Endothelial cell of umbilical vein (primary cell): Measurements from ENCODE around the gene CCDC136. TPM values are rescaled to one million over a fixed set of nuclear protein-coding genes. Genes with fewer than 3 reads are reported as not detected.

Experiments used
- BruUV-seq: library from RNA; stranded (reverse); fragments of 400-500 nt; replicated peaks from 2 replicates; lab custom pipeline; 2021; lab: Mats Ljungman, UMichigan
- CTCF ChIA-PET: fragments of 300-600, 350-600 bp; sonication (Branson Sonifier 250); formaldehyde crosslinking; loops from one replicate; lab custom pipeline; 2021; ENCODE audit warnings: antibody characterized with exemption, inconsistent platforms; lab: Charles Lee
- POLR2A ChIA-PET: fragments of 300-600, 350-600 bp; sonication (Branson Sonifier 250); formaldehyde crosslinking; loops from one replicate; lab custom pipeline; 2021; ENCODE audit warnings: antibody characterized with exemption, inconsistent platforms; lab: Charles Lee
- DNase-seq: peaks from one replicate; pipeline ENCODE4 v3.0.0-alpha.2; 2011; ENCODE audit warnings: low read depth, low spot score
- FAIRE-seq: peaks from 2 replicates; lab custom pipeline; 2011; peaks lifted over from hg19 to GRCh38; lab: Jason Lieb, UNC
- H2AFZ ChIP-seq: 2 replicates; pipeline ENCODE4 v1.6.0; 2012; ENCODE audit warnings: low read depth, low read length, control low read depth, inconsistent platforms
- H3K27ac ChIP-seq: 2 replicates; pipeline ENCODE4 v1.5.1; 2011; ENCODE audit warnings: low read depth, mild to moderate bottlenecking, control low read depth, low read length, moderate library complexity; ENCODE audit not compliant: insufficient read depth
- H3K27me3 ChIP-seq, 2 experiments: 2 replicates each; pipeline versions ENCODE4 v1.6.0 to v1.6.1; 2011; ENCODE audit warnings: low read length in 2 of 2, mixed read lengths in 1 of 2; ENCODE audit not compliant: control insufficient read depth in 2 of 2, insufficient read depth in 2 of 2
- H3K36me3 ChIP-seq, 2 experiments: 2 replicates in 1 of 2; 3 replicates in 1 of 2; pipeline ENCODE4 v1.5.1; 2011; ENCODE audit warnings: low read length in 2 of 2, mild to moderate bottlenecking in 1 of 2, moderate library complexity in 1 of 2; ENCODE audit not compliant: control insufficient read depth in 2 of 2, insufficient read depth in 2 of 2; ENCODE audit errors: extremely low read depth in 1 of 2
- H3K4me1 ChIP-seq: 3 replicates; pipeline ENCODE4 v1.5.1; 2011; ENCODE audit warnings: mild to moderate bottlenecking, low read length; ENCODE audit not compliant: control insufficient read depth, insufficient read depth; ENCODE audit errors: extremely low read depth
- H3K4me2 ChIP-seq: 2 replicates; pipeline ENCODE4 v1.6.1; 2011; ENCODE audit warnings: low read length, control low read depth, mixed read lengths; ENCODE audit not compliant: insufficient read depth
- H3K4me3 ChIP-seq, 3 experiments: fragments of 200-600 bp in 1 of 3; sonication (generic), shearing (Covaris generic) in 1 of 3; replicated peaks in 1 of 3; 2 replicates each; pipeline ENCODE4 v1.5.1; 2011 to 2016; ENCODE audit warnings: control low read depth in 3 of 3, low read length in 3 of 3, mild to moderate bottlenecking in 2 of 3, inconsistent platforms in 1 of 3, low read depth in 1 of 3, moderate library complexity in 1 of 3; ENCODE audit not compliant: insufficient read depth in 1 of 3
- H3K79me2 ChIP-seq: 2 replicates; pipeline ENCODE4 v1.6.0; 2012; ENCODE audit warnings: low read length, inconsistent platforms; ENCODE audit not compliant: control insufficient read depth, insufficient read depth
- H3K9ac ChIP-seq: replicated peaks from 2 replicates; pipeline ENCODE3; 2011; ENCODE audit warnings: low read length, control low read depth; ENCODE audit not compliant: insufficient read depth; ENCODE audit errors: extremely low read depth
- H3K9me1 ChIP-seq: replicated peaks from 3 replicates; pipeline ENCODE4 v1.6.0; 2011; ENCODE audit warnings: mild to moderate bottlenecking, low read length; ENCODE audit not compliant: control insufficient read depth, insufficient read depth; ENCODE audit errors: extremely low read depth
- H3K9me3 ChIP-seq: replicated peaks from 2 replicates; pipeline ENCODE4 v1.5.1; 2012; ENCODE audit warnings: low read length, inconsistent platforms; ENCODE audit not compliant: control insufficient read depth, insufficient read depth
- H4K20me1 ChIP-seq: replicated peaks from 2 replicates; pipeline ENCODE3; 2011; ENCODE audit warnings: mild to moderate bottlenecking, low read length; ENCODE audit not compliant: control insufficient read depth, insufficient read depth; ENCODE audit errors: extremely low read depth
- CTCF ChIP-seq, 2 donors: IDR thresholded peaks; 1 replicate in 1 of 2; 2 replicates in 1 of 2; pipeline ENCODE4 v1.5.1; 2011; ENCODE audit warnings: low read length in 2 of 2, mild to moderate bottlenecking in 2 of 2, moderate library complexity in 2 of 2, control low read depth in 1 of 2, inconsistent platforms in 1 of 2, low read depth in 1 of 2; ENCODE audit not compliant: insufficient read depth in 1 of 2; ENCODE audit errors: extremely low read depth in 1 of 2
- EZH2 ChIP-seq: IDR thresholded peaks from 2 replicates; pipeline ENCODE4 v1.6.1; 2012; ENCODE audit warnings: borderline replicate concordance, low read depth, mild to moderate bottlenecking, moderate library complexity, low read length, inconsistent platforms; ENCODE audit not compliant: severe bottlenecking
- FOS ChIP-seq: IDR thresholded peaks from 2 replicates; pipeline ENCODE4 v1.6.1; 2011; ENCODE audit warnings: mild to moderate bottlenecking, low read length, moderate library complexity, borderline replicate concordance; ENCODE audit not compliant: insufficient read depth
- GATA2 ChIP-seq: IDR thresholded peaks from 2 replicates; pipeline ENCODE4 v1.7.0; 2011; ENCODE audit warnings: low read depth, mild to moderate bottlenecking, moderate library complexity, mixed read lengths, low read length; ENCODE audit not compliant: insufficient read length, insufficient read depth
- JUN ChIP-seq: IDR thresholded peaks from 2 replicates; pipeline ENCODE4 v1.6.1; 2011; ENCODE audit warnings: borderline replicate concordance, low read depth; ENCODE audit not compliant: insufficient read length, insufficient read depth
- MAX ChIP-seq: IDR thresholded peaks from 2 replicates; pipeline ENCODE4 v1.6.1; 2011; ENCODE audit not compliant: insufficient read depth, insufficient read length
- MYC ChIP-seq: IDR thresholded peaks from one replicate; pipeline ENCODE4 v1.6.1; 2011; ENCODE audit warnings: mild to moderate bottlenecking, low read depth, low read length
- POLR2A ChIP-seq: IDR thresholded peaks from 2 replicates; pipeline ENCODE4 v1.6.1; 2012; ENCODE audit warnings: low read depth, mild to moderate bottlenecking, control low read depth, low read length
- POLR2AphosphoS5 ChIP-seq: IDR thresholded peaks from 2 replicates; pipeline ENCODE4 v1.6.1; 2012; ENCODE audit warnings: low read depth, mild to moderate bottlenecking, control low read depth, low read length, moderate library complexity; ENCODE audit not compliant: insufficient read depth
- dilution Hi-C: fragments of 300-500 bp; cut with MboI; formaldehyde crosslinking; loops from one replicate; pipeline ENCODE4 v1.15.0; 2019; ENCODE audit warnings: low sequenced_read_pairs; ENCODE audit not compliant: extremely low pct_ligation_motif_present
- intact Hi-C: fragments of 100-400 bp; cut with micrococcal nuclease; formaldehyde crosslinking; loops from one replicate; pipeline ENCODE4 v1.10.0; 2022
- polyA plus RNA-seq, 4 experiments: library from polyadenylated mRNA; depleted of rRNA in 3 of 4; stranded (reverse) in 3 of 4; unstranded in 1 of 4; fragments of >200 nt; gene quantifications; 2 replicates each; pipeline versions ENCODE4 v1.2.1 to v1.2.3, GENCODE V29; 2011 to 2012; ENCODE audit warnings: missing spikeins in 1 of 4
- total RNA-seq: library from RNA; stranded (reverse); gene quantifications from 2 replicates; pipeline ENCODE4 v1.2.3, GENCODE V29; 2021

CCDC136 gene
- total and polyA plus RNA-seq, 2 donors (not counting 3 experiments of a cell fraction or from before 2014, with no cell fraction given), result 1.8 to 3.3 TPM

- ChIA-PET CTCF (no interaction called here), POLR2A (no interaction called here)
- Histone ChIP-seq H3K27me3 (no peaks in the 10 kb centered on the region), H3K79me2 (peaks cover 14% of the 10 kb centered on the region), H3K36me3 (peaks cover 11 to 54% of the 10 kb centered on the region in 2 experiments), H3K9me3 (no peaks in the 10 kb centered on the region), H3K4me1 (peaks cover 18% of the 10 kb centered on the region), H2AFZ (no peak overlapping the region), H3K27ac (no peak overlapping the region), H3K9ac (no peak overlapping the region), H3K9me1 (no peaks in the 10 kb centered on the region), H3K4me2 (no peak overlapping the region), H4K20me1 (no peaks in the 10 kb centered on the region), H3K4me3 (no peak overlapping the region)
- no peak for FAIRE-seq
- dilution Hi-C loops, result no loop called here
- no peak for TF ChIP-seq POLR2A
- no peak for TF ChIP-seq JUN
- intact Hi-C loops, result no loop called here
- no peak for DNase-seq
- BruUV-seq, result no TSS peak
These were observed 45.1 kb downstream of the CCDC136 start for GRCh38 chr7:128836729-128837348.

GRCh38 chr7:128837521-128837921 lies 45.8 kb downstream of the CCDC136 start:
- peaks cover 8% of the 10 kb centered on the region for H3K79me2 ChIP-seq
- ChIA-PET POLR2A (no interaction called here), CTCF (no interaction called here)
- dilution Hi-C loops (no loop called here), intact Hi-C loops (no loop called here)
- no peak overlapping the region for H3K27ac ChIP-seq
- no peaks in the 10 kb centered on the region for H3K9me1 ChIP-seq
- peaks cover 11 to 59% of the 10 kb centered on the region in 2 experiments for H3K36me3 ChIP-seq
- DNase-seq, result no peak
- H3K4me2 ChIP-seq, result no peak overlapping the region
- H3K27me3 ChIP-seq, result no peaks in the 10 kb centered on the region
- no peak overlapping the region for H3K4me3 ChIP-seq
- no peak for FAIRE-seq
- H3K4me1 ChIP-seq, result peaks cover 13% of the 10 kb centered on the region
- no peaks in the 10 kb centered on the region for H4K20me1 ChIP-seq
- no peak overlapping the region for H2AFZ ChIP-seq
- no peak for TF ChIP-seq POLR2AphosphoS5
- no peak for TF ChIP-seq POLR2A
- TF ChIP-seq MAX, result no peak
- no peak for TF ChIP-seq FOS
- TF ChIP-seq MYC, result no peak
- no peak for TF ChIP-seq GATA2
- TF ChIP-seq JUN, result no peak
- TF ChIP-seq EZH2, result no peak
- TF ChIP-seq CTCF (IDR thresholded peaks at IDR 0.05; ENCODE audit: extremely low read depth in 1 of 2, insufficient read depth in 1 of 2, low read depth in 1 of 2, low read length in 2 of 2), result no peak
- no peak overlapping the region for H3K9ac ChIP-seq
- BruUV-seq, result TSS peak; percentile 57
- H3K9me3 ChIP-seq, result no peaks in the 10 kb centered on the region
